ENCODE data around the gene OR4D1. TPM values are rescaled to one million over a fixed set of nuclear protein-coding genes. Genes with fewer than 3 reads are reported as not detected.
A peak's percentile ranks its signal among the peaks of the same experiment; 100 is the strongest.
"Not testable (repeated sequence)": the region's sequence is repeated elsewhere in the genome, so short reads cannot be mapped to it uniquely, and the experiment has no call there.

The OR4D1 gene
- total RNA-seq, 2 donors from 2014 or later: 0.34 TPM; not detected in 1

GRCh38 chr17:58117382-58117781 is 30.8 kb upstream of the OR4D1 start:
- Histone ChIP-seq H3K4me1 (replicated peaks) (no peaks in the 10 kb centered on the region), H3K4me3 (no peak overlapping the region), H3K36me3 (no peaks in the 10 kb centered on the region), H3K27me3 (replicated peaks; ENCODE audit: insufficient read depth) (no peaks in the 10 kb centered on the region), H3K27ac (no peak overlapping the region), H3K9me3 (no peaks in the 10 kb centered on the region)
- WGBS: 84% methylated on average over 5 of the region's 5 CpGs
- no peak for DNase-seq (ENCODE audit: low spot score)
- TF ChIP-seq POLR2AphosphoS5 (IDR thresholded peaks at IDR 0.05): no peak
- intact Hi-C loops (cut with DNase I): loop anchor here (10.0 kb wide), 1 partner anchor 113 kb away; the partner anchor contains the start of gene SRSF1

GRCh38 chr17:58119491-58119890 is 28.7 kb upstream of the OR4D1 start:
- Histone ChIP-seq H3K9me3 (no peaks in the 10 kb centered on the region), H3K4me1 (replicated peaks) (no peaks in the 10 kb centered on the region), H3K27me3 (replicated peaks; ENCODE audit: insufficient read depth) (no peaks in the 10 kb centered on the region), H3K36me3 (no peaks in the 10 kb centered on the region), H3K27ac (no peak overlapping the region), H3K4me3 (no peak overlapping the region)
- intact Hi-C loops (cut with DNase I): loop anchor here (10.0 kb wide), 1 partner anchor 115 kb away; the partner anchor contains the start of gene SRSF1
- DNase-seq (ENCODE audit: low spot score): no peak
- no peak for TF ChIP-seq CTCF (IDR thresholded peaks at IDR 0.05)
- TF ChIP-seq POLR2A (IDR thresholded peaks at IDR 0.05): no peak
- TF ChIP-seq POLR2AphosphoS5 (IDR thresholded peaks at IDR 0.05): no peak
- 51% methylated on average over 3 of the region's 3 CpGs for WGBS

GRCh38 chr17:58120195-58120822 is 27.9 kb upstream of the OR4D1 start:
- peak; percentile 51 for DNase-seq (ENCODE audit: low spot score)
- Histone ChIP-seq H3K27ac (no peak overlapping the region), H3K36me3 (no peaks in the 10 kb centered on the region), H3K9me3 (no peaks in the 10 kb centered on the region), H3K27me3 (replicated peaks; ENCODE audit: insufficient read depth) (no peaks in the 10 kb centered on the region), H3K4me3 (no peak overlapping the region), H3K4me1 (replicated peaks) (no peaks in the 10 kb centered on the region)
- 25% methylated on average over 7 of the region's 7 CpGs for WGBS
- TF ChIP-seq POLR2AphosphoS5 (IDR thresholded peaks at IDR 0.05) (peak; percentile 21), CTCF (IDR thresholded peaks at IDR 0.05) (no peak), POLR2A (IDR thresholded peaks at IDR 0.05) (no peak)
- intact Hi-C loops (cut with DNase I): no loop called here

GRCh38 chr17:58121925-58122324 is 26.3 kb upstream of the OR4D1 start:
- no peak for DNase-seq (ENCODE audit: low spot score)
- H3K36me3 ChIP-seq: no peaks in the 10 kb centered on the region
- 61% methylated on average over 5 of the region's 5 CpGs for WGBS
- no peaks in the 10 kb centered on the region for H3K27me3 ChIP-seq (replicated peaks; ENCODE audit: insufficient read depth)
- H3K4me3 ChIP-seq: no peak overlapping the region
- H3K4me1 ChIP-seq (replicated peaks): no peaks in the 10 kb centered on the region
- TF ChIP-seq POLR2AphosphoS5 (IDR thresholded peaks at IDR 0.05) (no peak), CTCF (IDR thresholded peaks at IDR 0.05) (no peak), POLR2A (IDR thresholded peaks at IDR 0.05) (no peak)
- no peak overlapping the region for H3K27ac ChIP-seq
- H3K9me3 ChIP-seq: no peaks in the 10 kb centered on the region
- intact Hi-C loops (cut with DNase I): no loop called here

GRCh38 chr17:58127846-58128245 is 20.3 kb upstream of the OR4D1 start:
- Histone ChIP-seq H3K4me3 (no peak overlapping the region), H3K4me1 (replicated peaks) (no peaks in the 10 kb centered on the region), H3K27ac (no peak overlapping the region), H3K36me3 (no peaks in the 10 kb centered on the region), H3K27me3 (replicated peaks; ENCODE audit: insufficient read depth) (no peaks in the 10 kb centered on the region), H3K9me3 (no peaks in the 10 kb centered on the region)
- intact Hi-C loops (cut with DNase I): no loop called here
- TF ChIP-seq POLR2A (IDR thresholded peaks at IDR 0.05) (no peak), POLR2AphosphoS5 (IDR thresholded peaks at IDR 0.05) (no peak), CTCF (IDR thresholded peaks at IDR 0.05) (no peak)
- WGBS: 42% methylated on average over 1 of the region's 1 CpG
- no peak for DNase-seq (ENCODE audit: low spot score)

GRCh38 chr17:58132697-58133096 is 15.5 kb upstream of the OR4D1 start:
- 97% methylated on average over 5 of the region's 5 CpGs for WGBS
- H3K4me3 ChIP-seq; H3K9me3 ChIP-seq; DNase-seq (ENCODE audit: low spot score); H3K4me1 ChIP-seq (replicated peaks); intact Hi-C loops (cut with DNase I); H3K27me3 ChIP-seq (replicated peaks; ENCODE audit: insufficient read depth); H3K27ac ChIP-seq; H3K36me3 ChIP-seq: not testable (repeated sequence)

Measured in prostate gland (tissue), 2 donors.